Hematopoietic multipotent progenitor cell treated with erythropoietin and hydrocortisone succinate and interleukin-3 and kit ligand, for 6 days (in vitro differentiated cells): Measurements from ENCODE around the gene ABHD17C.
"Not testable (repeated sequence)": the region's sequence is repeated elsewhere in the genome, so short reads cannot be mapped to it uniquely, and the experiment has no call there.

ENCODE experiments used
- DNase-seq: peaks from one replicate; pipeline ENCODE4 v3.0.0-alpha.2; 2015

Gene ABHD17C

DNA sequence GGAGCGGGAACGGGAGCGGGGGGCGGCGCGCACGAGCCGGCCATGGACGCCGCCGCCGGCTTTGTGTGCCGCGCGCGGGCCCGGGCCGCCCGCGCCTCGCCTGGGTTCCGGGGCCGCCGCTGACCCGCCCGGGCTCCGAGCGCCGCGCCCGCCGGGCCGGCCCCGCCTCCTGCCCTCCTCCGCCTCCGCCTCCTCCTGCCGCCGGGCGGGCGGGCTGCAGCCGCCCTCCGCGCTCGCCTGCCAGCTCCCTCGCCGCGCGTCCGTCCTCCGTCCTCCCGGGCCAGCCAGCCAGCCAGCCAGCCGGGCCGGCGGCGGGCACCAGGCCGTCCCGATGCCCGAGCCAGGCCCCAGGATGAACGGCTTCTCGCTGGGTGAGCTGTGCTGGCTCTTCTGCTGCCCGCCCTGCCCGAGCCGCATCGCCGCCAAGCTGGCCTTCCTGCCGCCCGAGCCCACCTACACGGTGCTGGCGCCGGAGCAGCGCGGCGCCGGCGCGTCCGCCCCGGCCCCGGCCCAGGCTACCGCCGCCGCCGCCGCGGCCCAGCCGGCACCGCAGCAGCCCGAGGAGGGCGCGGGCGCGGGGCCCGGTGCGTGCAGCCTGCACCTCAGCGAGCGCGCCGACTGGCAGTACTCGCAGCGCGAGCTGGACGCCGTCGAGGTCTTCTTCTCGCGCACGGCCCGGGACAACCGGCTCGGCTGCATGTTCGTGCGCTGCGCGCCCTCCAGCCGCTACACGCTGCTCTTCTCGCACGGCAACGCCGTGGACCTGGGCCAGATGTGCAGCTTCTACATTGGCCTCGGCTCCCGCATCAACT, at the start of gene ABHD17C:
Gene ABHD17C, plus strand, starts transcription at position 212 of the 812 bp plus-strand sequence. Its CDS starts 120 bp downstream, at position 332.
- peak; percentile 72 for DNase-seq

DNA sequence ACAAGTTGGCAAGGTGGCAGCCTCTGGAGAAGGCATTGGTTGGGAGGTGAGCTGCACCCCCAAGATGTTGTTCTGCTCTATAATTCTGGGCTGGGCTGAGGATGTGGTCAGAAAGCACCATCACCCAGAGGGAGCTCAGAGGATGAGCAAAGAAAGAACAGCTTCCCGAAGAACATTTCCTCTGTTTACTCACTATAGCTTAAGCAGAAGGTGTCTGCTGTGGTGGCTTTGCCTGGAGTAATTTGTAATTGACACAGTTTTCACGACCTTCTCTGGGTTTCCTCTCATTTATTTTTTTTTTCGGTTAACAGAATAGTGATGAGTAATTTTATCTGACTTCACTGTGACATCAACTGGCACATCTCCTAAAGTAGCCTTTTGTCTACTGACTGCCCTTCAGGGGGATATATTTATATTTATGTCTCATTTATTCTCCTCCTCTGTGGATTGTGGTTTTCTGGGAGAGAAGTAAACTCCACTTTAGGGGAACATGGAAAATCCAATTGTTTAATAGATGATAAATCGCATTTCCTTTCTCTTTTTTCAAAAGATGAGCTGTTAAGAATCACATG, 49.5 kb upstream of the ABHD17C start:
- DNase-seq: no peak

DNA sequence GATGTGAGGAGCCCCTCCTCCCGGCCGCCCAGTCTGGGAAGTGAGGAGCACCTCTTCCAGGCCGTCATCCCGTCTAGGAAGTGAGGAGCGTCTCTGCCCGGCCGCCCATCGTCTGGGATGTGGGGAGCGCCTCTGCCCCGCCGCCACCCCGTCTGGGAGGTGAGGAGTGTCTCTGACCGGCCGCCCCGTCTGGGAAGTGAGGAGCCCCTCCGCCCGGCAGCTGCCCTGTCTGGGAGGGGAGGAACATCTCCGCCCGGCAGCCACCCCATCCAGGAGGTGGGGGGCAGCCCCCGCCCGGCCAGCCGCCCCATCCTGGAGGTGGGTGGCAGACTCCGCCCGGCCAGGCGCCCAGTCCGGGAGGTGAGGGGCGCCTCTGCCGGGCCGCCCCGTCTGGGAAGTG, 47.7 kb upstream of the ABHD17C start:
- DNase-seq: not testable (repeated sequence)

DNA sequence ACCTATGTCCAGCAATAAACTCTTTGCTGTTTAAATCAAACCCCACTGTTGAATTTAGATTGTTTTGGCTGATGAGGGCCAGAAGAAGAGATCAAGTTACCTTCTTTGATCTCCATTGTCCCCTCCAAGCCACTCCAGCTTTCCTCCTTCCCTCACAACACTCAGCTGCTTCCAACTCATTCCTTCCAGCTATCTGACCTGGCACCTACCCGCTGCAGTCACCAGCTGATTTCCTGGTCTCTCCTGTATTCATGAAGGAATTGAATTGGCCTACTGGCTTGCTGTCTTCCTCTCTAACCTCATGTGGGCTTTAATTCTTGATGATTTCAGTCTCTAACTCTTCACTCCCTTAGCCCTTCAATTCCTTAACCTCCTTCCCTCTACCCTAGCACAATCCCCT, 40.8 kb upstream of the ABHD17C start:
- no peak for DNase-seq

GRCh38 chr15:80659375-80659774, 35.7 kb upstream of the ABHD17C start:
- no peak for DNase-seq

- DNase-seq: no peak
Measured at GRCh38 chr15:80660119-80660518, 35.0 kb upstream of the ABHD17C start.

GRCh38 chr15:80662129-80662528, 33.0 kb upstream of the ABHD17C start:
- peak; percentile 8 for DNase-seq

- no peak for DNase-seq
Measured at GRCh38 chr15:80662757-80663553, 32.2 kb upstream of the ABHD17C start.

DNA sequence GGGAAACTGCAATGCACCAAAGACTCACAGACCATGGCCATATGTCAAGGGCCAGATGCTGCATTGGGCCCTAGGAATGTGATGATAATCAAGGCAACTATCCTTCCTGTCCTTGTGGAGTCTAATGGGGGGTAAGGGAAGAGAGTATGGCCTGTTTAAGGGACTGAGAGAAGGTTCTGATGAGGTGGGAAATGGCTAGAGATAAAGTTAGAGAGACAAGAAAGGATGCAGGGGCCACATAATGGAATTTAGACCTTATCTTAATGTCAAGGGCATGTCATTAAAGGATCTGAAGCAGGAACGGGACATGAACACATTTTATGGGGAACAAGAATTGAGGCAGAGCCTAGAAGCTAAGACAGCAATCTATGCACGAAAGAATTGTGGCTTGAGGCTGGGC, 30.0 kb upstream of the ABHD17C start:
- no peak for DNase-seq

DNA sequence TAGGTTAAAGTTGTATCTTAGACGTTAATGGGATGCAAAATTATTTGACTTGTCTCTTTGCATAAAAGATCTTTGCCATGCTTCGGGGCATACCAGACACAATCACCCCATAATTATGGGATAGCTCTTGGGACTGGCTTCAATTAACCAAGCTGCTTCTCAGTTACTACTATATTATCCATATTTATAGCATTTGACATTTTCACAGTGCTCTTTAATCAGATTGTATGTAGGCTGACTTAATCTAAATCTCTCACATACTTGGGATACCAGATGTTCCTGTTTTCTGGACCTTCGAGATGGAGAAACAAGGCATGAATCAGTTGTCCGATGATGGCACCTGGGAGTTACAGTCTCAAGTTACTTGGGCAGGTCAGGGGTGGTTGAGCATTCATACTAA, 27.2 kb upstream of the ABHD17C start:
- DNase-seq: no peak

GRCh38 chr15:80668546-80669236, 26.4 kb upstream of the ABHD17C start:
- DNase-seq: no peak

- DNase-seq: no peak
Measured at GRCh38 chr15:80669663-80670273, 25.3 kb upstream of the ABHD17C start.

- no peak for DNase-seq
Measured at GRCh38 chr15:80673561-80674244, 21.4 kb upstream of the ABHD17C start.

GRCh38 chr15:80674245-80674614, 20.9 kb upstream of the ABHD17C start:
- peak; percentile 15 for DNase-seq

DNA sequence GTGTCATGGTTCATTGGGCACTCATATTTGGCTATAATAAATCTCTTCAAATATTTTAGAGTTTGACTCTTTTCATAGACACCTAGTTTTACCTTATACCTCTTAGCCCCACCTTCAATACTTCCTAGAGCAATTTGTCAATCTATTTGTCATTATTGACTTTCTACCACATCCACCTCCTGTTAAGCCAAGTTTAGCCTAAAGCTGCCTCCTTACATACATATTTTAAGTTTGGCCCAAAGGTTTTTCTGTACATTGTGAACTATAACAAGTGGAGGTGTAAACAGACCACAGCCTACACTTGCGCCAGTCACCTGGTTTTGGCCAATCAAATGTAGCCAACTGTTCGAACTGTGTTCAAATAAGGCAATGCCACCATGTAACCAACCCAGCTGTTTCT, 18.1 kb upstream of the ABHD17C start:
- no peak for DNase-seq

DNA sequence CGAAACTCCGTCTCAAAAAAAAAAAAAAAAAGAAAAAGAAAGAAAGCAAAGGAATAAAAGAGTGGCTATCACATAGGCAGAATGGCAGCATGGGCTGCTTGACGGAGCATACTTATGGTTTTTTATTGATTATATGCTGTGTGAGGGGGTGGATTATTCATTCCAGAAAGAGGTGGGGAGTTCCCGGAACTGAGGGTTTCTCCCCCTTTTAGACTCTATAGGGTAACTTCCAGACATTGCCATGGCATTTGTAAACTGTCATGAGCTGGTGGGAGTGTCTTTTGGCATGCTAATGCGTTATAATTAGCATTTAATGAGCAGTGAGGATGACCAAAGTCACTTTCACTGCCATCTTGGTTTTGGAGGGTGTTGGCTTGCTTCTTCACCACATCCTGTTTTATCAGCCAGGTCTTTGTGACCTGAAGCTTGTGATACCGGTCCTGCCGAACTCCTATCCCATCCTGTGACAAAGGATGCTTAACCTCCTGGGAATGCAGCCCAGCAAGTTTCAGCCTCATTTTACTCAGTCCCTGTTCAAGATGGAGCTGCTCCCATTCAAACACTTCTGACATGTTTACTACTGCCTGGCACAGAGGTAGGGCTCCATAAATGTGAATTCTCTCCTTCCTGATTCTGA, 15.8 kb upstream of the ABHD17C start:
- no peak for DNase-seq

DNA sequence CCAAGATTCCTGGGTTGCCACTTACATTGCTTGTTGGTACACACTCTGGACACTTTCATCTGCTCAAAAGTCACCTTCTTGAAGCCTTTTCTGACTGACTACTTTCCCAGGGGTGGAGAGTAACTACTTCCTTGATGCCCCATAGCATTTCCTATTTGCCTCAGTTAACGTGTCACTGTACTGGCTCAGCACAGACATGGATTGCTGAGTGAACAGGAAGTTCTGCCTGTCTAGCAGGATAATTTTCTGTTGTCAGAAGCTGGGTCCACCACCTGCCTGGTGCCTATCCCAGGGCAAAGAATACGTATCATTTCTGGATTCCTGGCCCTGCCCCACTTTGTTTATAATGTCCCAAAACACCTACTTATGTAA, 15.3 kb upstream of the ABHD17C start:
- no peak for DNase-seq

DNA sequence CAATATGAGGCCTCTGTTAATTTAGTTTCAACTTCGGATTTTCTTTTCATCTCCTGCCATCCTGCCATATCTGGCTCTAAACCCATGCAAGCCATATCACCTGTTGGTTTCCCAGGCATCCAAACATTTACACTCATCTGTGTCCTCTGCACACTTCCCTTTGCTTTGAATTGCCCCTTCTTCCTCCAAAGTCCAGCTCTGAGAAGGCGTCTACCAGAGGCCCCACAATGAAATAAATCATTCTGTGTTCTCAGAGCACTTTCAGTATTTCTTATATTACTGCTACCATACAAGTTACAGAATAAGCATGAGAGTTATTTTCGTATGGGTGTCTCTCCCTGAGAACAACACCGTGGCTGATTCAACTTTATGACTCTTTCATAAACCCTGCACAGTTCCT, 12.9 kb upstream of the ABHD17C start:
- DNase-seq: no peak

DNA sequence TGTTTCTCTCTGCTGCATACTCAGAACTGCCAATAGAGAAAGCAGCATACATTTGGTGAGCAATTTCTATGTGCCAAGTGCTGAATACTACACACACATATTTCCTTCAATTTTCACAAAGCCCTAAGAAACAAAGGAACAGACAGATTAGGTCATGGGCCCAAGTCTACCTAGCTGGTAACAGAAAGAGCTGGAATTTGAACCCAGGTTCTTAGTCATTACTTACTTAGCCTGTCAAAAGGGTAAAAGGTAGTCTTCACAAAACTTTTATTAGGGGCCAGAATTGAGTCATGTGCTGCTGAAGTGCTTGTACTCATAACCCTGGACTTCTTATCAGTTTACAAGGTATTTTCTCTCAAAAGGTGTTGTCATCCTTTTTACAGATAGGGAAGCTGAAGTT, 10.4 kb upstream of the ABHD17C start:
- DNase-seq: no peak

GRCh38 chr15:80685628-80686027, 9.5 kb upstream of the ABHD17C start:
- no peak for DNase-seq

- DNase-seq: no peak
Measured at GRCh38 chr15:80689294-80689693, 5.8 kb upstream of the ABHD17C start.

GRCh38 chr15:80689716-80690115, 5.4 kb upstream of the ABHD17C start:
- no peak for DNase-seq
